CD4-positive, alpha-beta T cell (primary cell): ENCODE data around the gene KIF11. TPM values are rescaled to one million over a fixed set of nuclear protein-coding genes. Genes with fewer than 3 reads are reported as not detected.

ENCODE experiments used
- ATAC-seq: fragments of 200-7000 bp; cut with Tn5 transposase; one replicate; pipeline ENCODE4 v1.10.0; 2022; ENCODE audit warnings: mild to moderate bottlenecking; ENCODE audit not compliant: poor library complexity
- CTCF ChIA-PET: fragments of 350-600 bp; sonication (Branson Sonifier 250); formaldehyde crosslinking; loops from one replicate; lab custom pipeline; 2021; ENCODE audit warnings: antibody characterized with exemption, inconsistent platforms; lab: Charles Lee
- POLR2A ChIA-PET: fragments of 350-600 bp; sonication (Branson Sonifier 250); formaldehyde crosslinking; loops from one replicate; lab custom pipeline; 2021; ENCODE audit warnings: antibody characterized with exemption, inconsistent platforms; lab: Charles Lee
- DNase-seq, 14 experiments: peaks; one replicate each; pipeline ENCODE4 v3.0.0-alpha.2; 2013 to 2020; ENCODE audit warnings: mixed read lengths in 2 of 14
- H3K27ac ChIP-seq, 2 donors: one replicate each; pipeline versions ENCODE4 v1.5.1 to v1.7.0; 2013; ENCODE audit warnings: low read length in 2 of 2, low read depth in 1 of 2, mild to moderate bottlenecking in 1 of 2
- H3K27me3 ChIP-seq, 2 experiments: 1 replicate in 1 of 2; 2 replicates in 1 of 2; pipeline versions ENCODE4 v1.6.1 to v1.7.0; 2013; ENCODE audit warnings: low read length in 2 of 2, control low read depth in 1 of 2, mild to moderate bottlenecking in 1 of 2, moderate library complexity in 1 of 2; ENCODE audit not compliant: insufficient read depth in 2 of 2, control insufficient read depth in 1 of 2
- H3K36me3 ChIP-seq: one replicate; pipeline ENCODE4 v1.6.1; 2013; ENCODE audit warnings: low read length, control low read depth; ENCODE audit not compliant: insufficient read depth
- H3K4me1 ChIP-seq: one replicate; pipeline ENCODE4 v1.6.1; 2013; ENCODE audit warnings: low read length, control low read depth; ENCODE audit not compliant: insufficient read depth
- H3K4me3 ChIP-seq: one replicate; pipeline ENCODE4 v1.5.1; 2013; ENCODE audit warnings: mild to moderate bottlenecking, low read length, moderate library complexity
- H3K9me3 ChIP-seq, 2 experiments: 1 replicate in 1 of 2; 2 replicates in 1 of 2; pipeline versions ENCODE4 v1.6.1 to v1.7.0; 2013; ENCODE audit warnings: low read length in 2 of 2, mild to moderate bottlenecking in 2 of 2, control low read depth in 1 of 2, moderate library complexity in 1 of 2; ENCODE audit not compliant: control insufficient read depth in 1 of 2, insufficient read depth in 1 of 2
- H3K27ac Mint-ChIP-seq: one replicate; pipeline ENCODE4 v1.8.0; 2020; ENCODE audit warnings: mixed read lengths
- H3K27me3 Mint-ChIP-seq: one replicate; pipeline ENCODE4 v1.8.0; 2021; ENCODE audit warnings: mixed read lengths
- H3K36me3 Mint-ChIP-seq: one replicate; pipeline ENCODE4 v1.8.0; 2021; ENCODE audit warnings: low read depth, mixed read lengths
- H3K4me1 Mint-ChIP-seq: one replicate; pipeline ENCODE4 v1.8.0; 2021; ENCODE audit warnings: low read depth, mixed read lengths
- H3K4me3 Mint-ChIP-seq: one replicate; pipeline ENCODE4 v1.8.0; 2020; ENCODE audit warnings: mild to moderate bottlenecking, mixed read lengths
- H3K9me3 Mint-ChIP-seq: one replicate; pipeline ENCODE4 v1.8.0; 2020; ENCODE audit warnings: mixed read lengths
- intact Hi-C, 2 experiments: fragments of 100-400 bp; cut with DNase I in 1 of 2; cut with micrococcal nuclease in 1 of 2; formaldehyde crosslinking; loops; one replicate each; pipeline versions ENCODE4 v1.15.1 to v1.9.0; 2023 to 2025; cut with DNase I, micrococcal nuclease
- total RNA-seq, 174 experiments: library from RNA in 2 of 174; stranded (reverse) in 2 of 174; gene quantifications; one replicate each; pipeline ENCODE4 v1.2.3 and lab custom pipeline; 2021 to 2026
- TF ChIP-seq, protein P1 (sequence below): fragments of 200-600 bp; IDR thresholded peaks from one replicate; pipeline ENCODE4 v1.8.0; 2022; ENCODE audit warnings: antibody characterized with exemption, mild to moderate bottlenecking

Gene KIF11
- total RNA-seq, 2 experiments from 2014 or later: 0.38 to 0.47 TPM

DNA sequence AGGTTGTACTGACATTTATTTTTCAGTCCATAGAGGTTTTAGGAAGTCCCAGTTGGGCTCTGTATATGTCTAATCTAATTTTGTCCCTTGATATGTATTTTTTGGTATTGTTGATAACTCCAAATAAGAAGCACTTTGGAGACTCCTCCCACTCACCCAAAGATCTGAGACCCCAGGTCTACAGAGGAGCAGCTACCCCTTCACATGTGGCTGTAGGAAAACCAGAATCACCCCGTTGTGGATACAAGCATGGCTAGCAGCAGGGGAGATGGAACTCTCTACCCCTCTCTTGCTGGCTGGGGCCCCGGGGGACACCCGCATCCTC is 106.2 kb downstream of the KIF11 start:
- Histone ChIP-seq H3K27ac (no peak overlapping the region), H3K36me3 (no peaks in the 10 kb centered on the region), H3K4me1 (peaks cover 18% of the 10 kb centered on the region), H3K4me3 (peak overlapping the region; percentile 44), H3K27me3 (peaks cover 37 to 53% of the 10 kb centered on the region in 2 experiments), H3K9me3 (peaks cover 0 to 14% of the 10 kb centered on the region in 2 experiments)
- ChIA-PET POLR2A (no interaction called here), CTCF (interaction anchor here (0.7 to 1.0 kb wide), 2 partner anchors 54 to 181 kb away, joined by 3 read pairs; no protein-coding TSS in a partner anchor)
- TF ChIP-seq, protein P1, sequence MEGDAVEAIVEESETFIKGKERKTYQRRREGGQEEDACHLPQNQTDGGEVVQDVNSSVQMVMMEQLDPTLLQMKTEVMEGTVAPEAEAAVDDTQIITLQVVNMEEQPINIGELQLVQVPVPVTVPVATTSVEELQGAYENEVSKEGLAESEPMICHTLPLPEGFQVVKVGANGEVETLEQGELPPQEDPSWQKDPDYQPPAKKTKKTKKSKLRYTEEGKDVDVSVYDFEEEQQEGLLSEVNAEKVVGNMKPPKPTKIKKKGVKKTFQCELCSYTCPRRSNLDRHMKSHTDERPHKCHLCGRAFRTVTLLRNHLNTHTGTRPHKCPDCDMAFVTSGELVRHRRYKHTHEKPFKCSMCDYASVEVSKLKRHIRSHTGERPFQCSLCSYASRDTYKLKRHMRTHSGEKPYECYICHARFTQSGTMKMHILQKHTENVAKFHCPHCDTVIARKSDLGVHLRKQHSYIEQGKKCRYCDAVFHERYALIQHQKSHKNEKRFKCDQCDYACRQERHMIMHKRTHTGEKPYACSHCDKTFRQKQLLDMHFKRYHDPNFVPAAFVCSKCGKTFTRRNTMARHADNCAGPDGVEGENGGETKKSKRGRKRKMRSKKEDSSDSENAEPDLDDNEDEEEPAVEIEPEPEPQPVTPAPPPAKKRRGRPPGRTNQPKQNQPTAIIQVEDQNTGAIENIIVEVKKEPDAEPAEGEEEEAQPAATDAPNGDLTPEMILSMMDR: no peak
- Mint-ChIP-seq H3K9me3 (no peaks in the 10 kb centered on the region), H3K4me3 (peak overlapping the region; percentile 84), H3K27ac (no peak overlapping the region), H3K4me1 (peaks cover 29% of the 10 kb centered on the region), H3K27me3 (peaks cover 83% of the 10 kb centered on the region), H3K36me3 (no peaks in the 10 kb centered on the region)
- intact Hi-C loops: no loop called here
- DNase-seq: no peak
- ATAC-seq: no peak

DNA sequence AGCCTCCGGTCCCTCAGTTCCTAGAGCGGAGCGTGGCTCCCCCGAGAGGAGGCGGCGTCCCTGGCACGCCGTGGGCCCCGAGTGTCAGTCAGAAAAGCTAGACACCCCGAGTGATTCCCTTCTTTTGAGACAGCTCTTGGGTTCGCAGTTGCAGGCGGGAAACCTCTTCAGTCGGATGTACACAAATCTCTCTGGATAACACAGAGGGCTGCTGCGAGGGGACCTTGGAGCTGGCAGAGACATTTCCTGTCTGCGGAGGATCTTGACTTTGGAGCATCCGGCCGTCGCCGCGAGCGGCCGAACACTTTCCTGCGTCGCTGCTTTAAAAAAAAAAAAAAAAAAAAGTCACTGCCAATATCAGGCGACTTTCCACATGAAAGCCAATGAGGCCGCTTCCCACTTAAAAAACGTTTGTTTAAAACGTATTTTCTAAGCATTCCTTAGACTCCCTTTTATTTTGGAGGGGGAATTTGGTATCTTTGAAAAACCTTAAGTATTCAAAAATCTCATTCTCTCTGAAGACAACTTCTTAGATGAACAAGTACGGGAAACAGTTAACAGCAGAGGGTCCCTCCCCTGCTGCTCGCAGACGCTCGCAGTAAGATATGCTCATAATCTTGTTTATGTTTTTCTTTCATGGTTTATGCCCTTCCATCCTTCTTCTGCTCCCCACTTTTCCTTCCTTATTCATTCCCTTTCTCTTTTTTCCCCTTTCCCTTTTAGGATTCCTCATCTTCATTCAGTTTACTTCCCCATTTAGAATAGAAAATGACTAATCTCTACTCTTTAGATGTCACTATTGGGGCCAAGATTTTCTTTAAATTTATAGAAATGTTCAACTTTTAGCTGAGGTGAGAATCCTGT is 106.8 kb downstream of the KIF11 start:
- CTCF ChIA-PET: interaction anchor here (1.0 kb wide), 1 partner anchor 55 kb away, joined by 3 read pairs; no protein-coding TSS in a partner anchor
- intact Hi-C loops: no loop called here
- peaks cover 29% of the 10 kb centered on the region for H3K4me1 Mint-ChIP-seq
- peak; percentile 54 for ATAC-seq
- Histone ChIP-seq H3K36me3 (no peaks in the 10 kb centered on the region), H3K4me3 (peak overlapping the region; percentile 44), H3K4me1 (peaks cover 18% of the 10 kb centered on the region), H3K9me3 (peaks cover 0 to 14% of the 10 kb centered on the region in 2 experiments), H3K27ac (no peak overlapping the region), H3K27me3 (peaks cover 37 to 53% of the 10 kb centered on the region in 2 experiments)
- POLR2A ChIA-PET: interaction anchor here (0.6 to 1.3 kb wide), 2 partner anchors 9 to 148 kb away, joined by 3 read pairs; partner anchors contain the start of genes EXOC6 and HHEX
- no peak overlapping the region for H3K27ac Mint-ChIP-seq
- H3K4me3 Mint-ChIP-seq: peak overlapping the region; percentile 84
- no peaks in the 10 kb centered on the region for H3K36me3 Mint-ChIP-seq
- TF ChIP-seq, protein P1: no peak
- H3K27me3 Mint-ChIP-seq: peaks cover 80% of the 10 kb centered on the region
- no peaks in the 10 kb centered on the region for H3K9me3 Mint-ChIP-seq
- DNase-seq: peak in 6 of 14 experiments; percentile 5 to 45 (median 38)

DNA sequence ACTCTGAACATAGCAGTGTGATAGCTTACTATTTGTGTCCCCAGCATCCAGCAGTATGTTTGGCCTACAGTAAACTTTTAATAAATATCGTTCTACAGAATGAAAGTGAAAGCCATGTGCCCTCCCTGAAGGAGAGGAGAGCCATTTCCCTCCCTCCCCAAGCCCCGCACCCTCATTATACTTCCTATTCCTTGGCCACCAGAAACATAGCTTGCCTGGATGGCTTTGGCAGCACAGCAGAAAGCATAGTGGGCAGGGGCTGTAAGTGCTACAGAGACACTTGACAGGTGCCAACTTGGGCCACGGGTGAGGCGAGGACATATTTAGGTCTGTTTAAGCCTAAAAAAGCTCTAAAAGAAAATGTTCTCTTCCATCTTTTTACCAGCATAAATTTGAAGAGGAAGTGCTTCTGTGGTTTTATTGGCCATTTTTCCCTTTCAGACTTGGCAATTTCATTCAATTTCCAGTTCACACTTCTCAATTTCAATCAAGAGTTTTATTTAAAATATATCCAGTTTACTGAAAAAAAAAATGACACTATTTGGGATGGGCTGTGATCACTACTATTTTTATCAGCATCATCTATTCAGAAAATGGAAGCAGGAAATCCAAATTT is 109.5 kb downstream of the KIF11 start:
- CTCF ChIA-PET: interaction anchor here (0.6 to 1.2 kb wide), 2 partner anchors 9 to 131 kb away, joined by 3 read pairs; no protein-coding TSS in a partner anchor
- no peak overlapping the region for H3K4me3 Mint-ChIP-seq
- Histone ChIP-seq H3K36me3 (no peaks in the 10 kb centered on the region), H3K4me3 (no peak overlapping the region), H3K4me1 (peaks cover 18% of the 10 kb centered on the region), H3K27me3 (peaks cover 27 to 48% of the 10 kb centered on the region in 2 experiments), H3K9me3 (peaks cover 0 to 5% of the 10 kb centered on the region in 2 experiments), H3K27ac (no peak overlapping the region)
- POLR2A ChIA-PET: interaction anchor here (0.6 kb wide), 1 partner anchor 70 kb away, joined by 3 read pairs; no protein-coding TSS in a partner anchor
- peaks cover 78% of the 10 kb centered on the region for H3K27me3 Mint-ChIP-seq
- intact Hi-C loops: no loop called here
- no peak overlapping the region for H3K27ac Mint-ChIP-seq
- H3K4me1 Mint-ChIP-seq: peaks cover 26% of the 10 kb centered on the region
- peak in 1 of 14 experiments; percentile 7 for DNase-seq
- ATAC-seq: no peak
- no peaks in the 10 kb centered on the region for H3K36me3 Mint-ChIP-seq
- H3K9me3 Mint-ChIP-seq: no peaks in the 10 kb centered on the region
- TF ChIP-seq, protein P1: no peak

Other genes with a start within 250 kb of the KIF11 start
- gene IDE, start 19.0 kb upstream of the KIF11 start, total RNA-seq: 10 to 100 TPM; 15.2 to 17.8 TPM
- 1 to 10 TPM in 1 of 2 experiments, under 1 TPM in 1; 0.96 to 1.0 TPM for gene HHEX, start 96.8 kb downstream of the KIF11 start, total RNA-seq